ENCODE measurements around the gene ATP5PF. TPM values are rescaled to one million over a fixed set of nuclear protein-coding genes. Genes with fewer than 3 reads are reported as not detected.

Gene ATP5PF
- total RNA-seq, 1 donor from 2014 or later = 116 TPM

Other genes with a start within 250 kb of the ATP5PF start
- gene MRPL39, start 127.4 kb downstream of the ATP5PF start, total RNA-seq = 17.4 TPM
- 1.8 TPM for gene JAM2, start 95.6 kb downstream of the ATP5PF start, total RNA-seq
- 10.9 TPM for gene GABPA, start 68 bp upstream of the ATP5PF start, total RNA-seq